NCI-H510A treated with DMSO at 0.1 percent for 48 hours (cell line): Measurements from ENCODE around the gene TSPAN6.

Source experiments
- DNase-seq: peaks from one replicate; lab custom pipeline; 2025; lab: John Stamatoyannopoulos, UW

The TSPAN6 gene

GRCh38 chrX:100584611-100585010, 52.0 kb downstream of the TSPAN6 start, which contains the start of gene TNMD:
TNMD (plus strand) TSS chrX:100584936; CDS start chrX:100585019, 83 bp downstream.
- no peak for DNase-seq
